HG03196 (cell line): ENCODE results near the gene GLYATL3.

Experiments
- ATAC-seq: cut with Tn5 transposase; IDR thresholded peaks from one replicate; pipeline ENCODE4 v1.9.1; 2021; ENCODE audit not compliant: unreplicated experiment

Gene GLYATL3

GRCh38 chr6:49513153-49513989 is 13.6 kb downstream of the GLYATL3 start:
- no peak for ATAC-seq

- no peak for ATAC-seq
Measured at GRCh38 chr6:49514571-49515484, 15.1 kb downstream of the GLYATL3 start.

- no peak for ATAC-seq
Measured at GRCh38 chr6:49515485-49516146, 15.9 kb downstream of the GLYATL3 start.

GRCh38 chr6:49516147-49516505 is 16.4 kb downstream of the GLYATL3 start:
- no peak for ATAC-seq

- no peak for ATAC-seq
Measured at GRCh38 chr6:49517919-49518318, 18.2 kb downstream of the GLYATL3 start.

- ATAC-seq, result peak; percentile 69
Measured at GRCh38 chr6:49519660-49520059, 19.9 kb downstream of the GLYATL3 start.

GRCh38 chr6:49522710-49523593 is 23.2 kb downstream of the GLYATL3 start:
- no peak for ATAC-seq

GRCh38 chr6:49523901-49524300 is 24.2 kb downstream of the GLYATL3 start:
- no peak for ATAC-seq

GRCh38 chr6:49524541-49524940 is 24.8 kb downstream of the GLYATL3 start:
- ATAC-seq, result no peak

- ATAC-seq, result no peak
Measured at GRCh38 chr6:49526598-49526997, 26.9 kb downstream of the GLYATL3 start.

- no peak for ATAC-seq
Measured at GRCh38 chr6:49527320-49527719, 27.6 kb downstream of the GLYATL3 start.

- no peak for ATAC-seq
Measured at GRCh38 chr6:49528571-49528970, 28.8 kb downstream of the GLYATL3 start.

GRCh38 chr6:49530141-49530776 is 30.5 kb downstream of the GLYATL3 start:
- no peak for ATAC-seq

- ATAC-seq, result peak; percentile 91
Measured at GRCh38 chr6:49531774-49532569, 32.2 kb downstream of the GLYATL3 start.

- no peak for ATAC-seq
Measured at GRCh38 chr6:49535795-49536194, 36.1 kb downstream of the GLYATL3 start.

GRCh38 chr6:49539102-49539501 is 39.4 kb downstream of the GLYATL3 start:
- ATAC-seq, result no peak

- no peak for ATAC-seq
Measured at GRCh38 chr6:49540614-49541013, 40.9 kb downstream of the GLYATL3 start.

- ATAC-seq, result no peak
Measured at GRCh38 chr6:49541210-49541724, 41.5 kb downstream of the GLYATL3 start.

GRCh38 chr6:49541936-49542335 is 42.2 kb downstream of the GLYATL3 start:
- no peak for ATAC-seq
